BE2C (cell line): ENCODE data around the gene TCFL5.

Source experiments
- DNase-seq: peaks from one replicate; pipeline ENCODE4 v3.0.0-alpha.2; 2020
- H3K27me3 ChIP-seq: fragments of 250-450 bp; sonication (Bioruptor Pico); 2 replicates; pipeline ENCODE4 v1.5.1; 2020; ENCODE audit warnings: mild to moderate bottlenecking
- H3K36me3 ChIP-seq: fragments of 250-450 bp; sonication (Bioruptor Pico); 2 replicates; pipeline ENCODE4 v1.5.1; 2020; ENCODE audit warnings: mild to moderate bottlenecking
- H3K4me1 ChIP-seq: fragments of 250-450 bp; sonication (Bioruptor Pico); 2 replicates; pipeline ENCODE4 v1.5.1; 2020
- H3K4me3 ChIP-seq: 2 replicates; pipeline ENCODE4 v1.5.1; 2011; ENCODE audit warnings: low read depth, low read length
- H3K9me3 ChIP-seq: fragments of 250-450 bp; sonication (Bioruptor Pico); 2 replicates; pipeline ENCODE4 v1.5.1; 2020
- TF ChIP-seq, protein P1 (sequence below): IDR thresholded peaks from 2 replicates; pipeline ENCODE4 v1.5.1; 2012; ENCODE audit warnings: mild to moderate bottlenecking, low read depth, low read length

TCFL5 gene

DNA sequence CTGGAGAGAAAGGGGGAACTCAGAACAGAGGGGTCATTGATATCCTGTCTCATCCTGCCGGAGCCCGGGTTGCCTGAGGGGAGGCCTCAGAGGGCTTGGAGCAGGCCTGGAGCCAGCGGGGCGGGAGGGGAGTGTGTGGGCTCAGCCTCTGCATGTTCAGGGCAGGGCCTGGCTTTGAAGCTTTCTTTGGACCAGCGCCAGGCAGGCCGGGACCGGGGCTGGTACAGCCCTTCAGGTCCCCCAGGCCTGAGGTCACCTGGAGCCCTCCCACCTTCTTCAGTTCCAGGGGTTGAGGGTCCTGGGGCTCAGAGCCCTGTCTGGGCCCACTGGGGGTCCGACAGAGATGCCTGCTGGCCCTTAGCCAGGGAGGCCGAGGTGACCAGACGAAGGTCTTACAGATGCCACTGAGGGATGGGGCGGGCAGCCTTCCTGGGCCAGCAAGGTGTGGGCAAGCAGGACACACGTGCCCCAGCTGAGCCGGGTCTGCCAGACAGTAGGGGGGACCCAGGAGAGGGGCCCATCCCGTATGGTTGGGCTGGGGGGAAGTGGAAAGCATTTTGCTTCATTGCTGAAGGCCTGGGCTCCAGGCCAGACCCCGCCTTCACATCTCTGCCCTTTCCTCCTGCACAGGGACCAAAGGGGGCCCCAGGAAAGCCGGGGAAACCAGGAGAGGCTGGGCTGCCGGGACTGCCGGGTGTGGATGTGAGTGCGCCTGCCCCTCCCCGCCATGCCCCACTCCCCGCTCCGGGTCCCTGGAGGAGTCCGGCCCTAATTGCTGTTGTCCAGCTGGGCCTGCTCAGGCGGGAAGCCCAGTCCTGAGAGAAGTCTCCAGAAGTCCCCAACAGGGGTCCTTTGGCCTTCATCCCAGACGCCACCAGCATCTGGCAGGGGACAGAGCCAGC, 42.8 kb downstream of the TCFL5 start:
- H3K4me1 ChIP-seq = peaks cover 28% of the 10 kb centered on the region
- H3K36me3 ChIP-seq = no peaks in the 10 kb centered on the region
- TF ChIP-seq, protein P1, sequence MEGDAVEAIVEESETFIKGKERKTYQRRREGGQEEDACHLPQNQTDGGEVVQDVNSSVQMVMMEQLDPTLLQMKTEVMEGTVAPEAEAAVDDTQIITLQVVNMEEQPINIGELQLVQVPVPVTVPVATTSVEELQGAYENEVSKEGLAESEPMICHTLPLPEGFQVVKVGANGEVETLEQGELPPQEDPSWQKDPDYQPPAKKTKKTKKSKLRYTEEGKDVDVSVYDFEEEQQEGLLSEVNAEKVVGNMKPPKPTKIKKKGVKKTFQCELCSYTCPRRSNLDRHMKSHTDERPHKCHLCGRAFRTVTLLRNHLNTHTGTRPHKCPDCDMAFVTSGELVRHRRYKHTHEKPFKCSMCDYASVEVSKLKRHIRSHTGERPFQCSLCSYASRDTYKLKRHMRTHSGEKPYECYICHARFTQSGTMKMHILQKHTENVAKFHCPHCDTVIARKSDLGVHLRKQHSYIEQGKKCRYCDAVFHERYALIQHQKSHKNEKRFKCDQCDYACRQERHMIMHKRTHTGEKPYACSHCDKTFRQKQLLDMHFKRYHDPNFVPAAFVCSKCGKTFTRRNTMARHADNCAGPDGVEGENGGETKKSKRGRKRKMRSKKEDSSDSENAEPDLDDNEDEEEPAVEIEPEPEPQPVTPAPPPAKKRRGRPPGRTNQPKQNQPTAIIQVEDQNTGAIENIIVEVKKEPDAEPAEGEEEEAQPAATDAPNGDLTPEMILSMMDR = no peak
- H3K9me3 ChIP-seq = no peaks in the 10 kb centered on the region
- peaks cover 12% of the 10 kb centered on the region for H3K27me3 ChIP-seq
- DNase-seq = peak; percentile 94
- peak overlapping the region; percentile 24 for H3K4me3 ChIP-seq

DNA sequence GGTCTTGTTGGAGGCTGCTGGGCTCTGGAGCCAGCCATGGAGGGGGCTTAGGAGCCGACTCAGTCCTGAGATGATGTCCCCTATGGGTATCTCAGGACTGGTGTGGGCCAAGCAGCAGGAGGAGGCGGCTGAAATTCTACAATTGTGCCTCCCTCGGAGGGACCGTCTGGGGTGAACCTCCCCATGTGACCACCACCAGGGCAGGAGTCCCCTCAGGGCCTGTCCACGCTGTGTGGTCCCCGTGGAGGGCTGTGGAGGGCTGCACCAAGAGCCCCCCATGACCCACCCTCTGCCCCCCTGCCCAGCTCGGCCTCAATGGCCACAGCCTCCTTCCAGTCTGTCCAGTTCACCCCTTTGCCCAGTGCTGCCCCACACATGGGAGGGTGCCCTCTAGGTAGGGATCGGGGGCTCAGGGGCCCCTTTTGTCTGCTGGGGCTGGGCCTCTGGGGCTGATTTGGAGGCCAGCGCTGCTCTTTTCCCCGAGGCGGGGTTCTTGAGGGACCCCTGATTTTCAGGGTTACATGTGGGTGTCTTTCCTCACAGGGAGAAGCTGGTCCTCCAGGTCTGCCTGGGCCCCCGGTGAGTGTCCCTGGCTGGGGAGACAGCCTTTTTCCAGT, 43.5 kb downstream of the TCFL5 start:
- Histone ChIP-seq H3K36me3 (no peaks in the 10 kb centered on the region), H3K27me3 (peaks cover 12% of the 10 kb centered on the region), H3K9me3 (no peaks in the 10 kb centered on the region), H3K4me1 (peaks cover 28% of the 10 kb centered on the region), H3K4me3 (no peak overlapping the region)
- no peak for DNase-seq
- TF ChIP-seq, protein P1 = no peak

DNA sequence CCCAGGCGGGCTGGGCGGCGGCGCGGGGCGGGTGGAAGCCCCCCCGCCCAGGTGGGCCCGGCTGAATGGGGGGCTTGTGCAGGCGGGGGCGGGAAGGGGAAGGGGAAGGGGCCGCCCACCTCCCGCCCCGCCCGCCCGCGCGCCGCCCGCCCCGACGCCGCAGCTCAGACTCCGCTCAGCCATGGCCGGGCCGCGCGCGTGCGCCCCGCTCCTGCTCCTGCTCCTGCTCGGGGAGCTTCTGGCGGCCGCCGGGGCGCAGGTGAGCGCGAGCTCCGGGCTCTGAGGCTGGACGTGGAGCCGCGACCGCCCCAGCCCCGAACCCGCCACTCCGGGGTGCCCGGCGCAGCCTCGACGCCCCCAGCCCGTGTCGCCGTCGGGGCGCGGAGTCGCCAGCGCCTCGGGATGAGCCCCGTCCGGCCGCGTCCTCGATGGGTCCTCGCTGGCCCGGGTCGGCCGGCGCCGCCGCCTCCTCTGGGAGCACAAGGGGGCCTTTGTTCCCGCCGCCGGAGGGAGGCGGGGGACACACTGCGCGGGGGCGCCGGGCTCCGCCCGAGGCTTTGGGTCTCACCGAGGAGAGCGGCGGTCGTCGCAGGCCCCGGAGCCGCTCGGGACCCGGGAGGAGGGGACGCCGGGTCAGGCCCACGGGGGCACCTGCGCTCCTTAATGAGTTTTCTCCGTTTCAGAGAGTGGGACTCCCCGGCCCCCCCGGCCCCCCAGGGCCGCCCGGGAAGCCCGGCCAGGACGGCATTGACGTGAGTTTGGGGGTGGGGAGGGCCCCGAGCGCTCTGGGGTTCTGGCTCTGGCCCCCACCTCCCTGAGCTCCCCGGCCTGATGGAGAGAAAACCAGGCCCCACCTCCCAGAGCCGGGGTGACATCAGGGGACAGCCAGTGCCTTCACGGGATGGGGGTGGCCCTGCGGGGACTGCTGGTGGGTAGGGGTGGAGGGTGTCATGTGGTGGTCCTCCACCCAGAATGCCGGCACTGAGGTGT, 44.4 kb downstream of the TCFL5 start, which contains the start of gene COL9A3:
Gene COL9A3, plus strand, starts transcription at position 167 of the 990 bp plus-strand sequence. Its CDS starts 15 bp downstream, at position 182.
- TF ChIP-seq, protein P1 = no peak
- peaks cover 12% of the 10 kb centered on the region for H3K27me3 ChIP-seq
- peak within 1 kb of the TSS; percentile 35; the same call in 1 of the 2 replicates for H3K4me3 ChIP-seq
- H3K9me3 ChIP-seq = no peaks in the 10 kb centered on the region
- H3K36me3 ChIP-seq = peaks cover 7% of the 10 kb centered on the region
- no peak for DNase-seq
- peaks cover 28% of the 10 kb centered on the region for H3K4me1 ChIP-seq

DNA sequence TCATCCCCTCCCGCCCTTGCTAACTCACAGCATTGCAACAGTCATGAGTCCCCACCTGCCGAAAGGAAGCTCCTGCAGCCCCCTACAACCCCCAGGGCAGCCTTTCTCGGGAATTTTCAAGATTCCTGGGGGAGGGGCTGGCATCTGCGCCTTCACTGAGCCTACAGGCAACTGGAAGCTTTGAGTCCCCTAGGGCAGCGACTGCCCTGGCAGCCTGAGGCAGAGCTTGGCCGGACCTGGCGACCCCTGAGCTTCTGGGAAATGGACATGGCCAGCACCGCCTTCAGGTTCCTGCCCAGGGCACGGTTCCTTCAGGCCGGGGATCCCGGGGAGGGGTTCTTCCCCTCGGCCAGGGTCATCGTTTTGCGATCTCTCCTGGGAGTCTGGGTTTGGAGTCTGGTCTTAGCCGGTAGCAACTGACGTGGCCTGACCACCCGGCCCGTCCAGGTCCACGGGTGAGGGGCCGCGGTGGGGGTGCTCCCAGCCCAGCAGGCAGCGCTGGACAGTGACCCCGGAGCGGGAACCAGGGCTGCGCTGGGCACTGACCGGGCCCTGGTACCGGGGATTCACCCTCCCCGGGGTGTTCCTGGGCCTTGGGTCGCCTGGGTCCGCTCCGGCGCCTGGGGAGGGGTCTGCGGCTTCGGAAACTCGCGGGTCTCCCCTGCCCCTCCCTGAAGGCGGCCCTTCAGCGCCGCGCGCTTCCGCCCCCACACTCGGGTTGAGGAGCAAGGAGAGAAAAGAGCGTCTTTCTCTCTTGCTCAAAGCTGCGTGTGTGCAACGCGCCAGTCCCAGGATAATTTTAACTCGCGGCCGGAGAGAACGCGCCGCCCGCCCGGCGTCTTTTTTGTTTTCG, 45.4 kb downstream of the TCFL5 start:
- Histone ChIP-seq H3K27me3 (peaks cover 12% of the 10 kb centered on the region), H3K36me3 (peaks cover 11% of the 10 kb centered on the region), H3K4me3 (peak overlapping the region; percentile 35; the same call in 1 of the 2 replicates), H3K9me3 (no peaks in the 10 kb centered on the region), H3K4me1 (peaks cover 28% of the 10 kb centered on the region)
- no peak for DNase-seq
- TF ChIP-seq, protein P1 = no peak
